GM19043 (cell line): ENCODE results near the gene CYB561D1.
A peak's percentile ranks its signal among the peaks of the same experiment; 100 is the strongest.

Source experiments
- ATAC-seq: cut with Tn5 transposase; IDR thresholded peaks from one replicate; pipeline ENCODE4 v1.9.1; 2021; ENCODE audit warnings: low read depth; ENCODE audit not compliant: unreplicated experiment

The CYB561D1 gene

GRCh38 chr1:109527098-109527811 is 33.4 kb downstream of the CYB561D1 start:
- ATAC-seq, result no peak

- ATAC-seq, result no peak
Measured at GRCh38 chr1:109527846-109528695, 34.2 kb downstream of the CYB561D1 start.

GRCh38 chr1:109528712-109529111 is 34.8 kb downstream of the CYB561D1 start:
- no peak for ATAC-seq

DNA sequence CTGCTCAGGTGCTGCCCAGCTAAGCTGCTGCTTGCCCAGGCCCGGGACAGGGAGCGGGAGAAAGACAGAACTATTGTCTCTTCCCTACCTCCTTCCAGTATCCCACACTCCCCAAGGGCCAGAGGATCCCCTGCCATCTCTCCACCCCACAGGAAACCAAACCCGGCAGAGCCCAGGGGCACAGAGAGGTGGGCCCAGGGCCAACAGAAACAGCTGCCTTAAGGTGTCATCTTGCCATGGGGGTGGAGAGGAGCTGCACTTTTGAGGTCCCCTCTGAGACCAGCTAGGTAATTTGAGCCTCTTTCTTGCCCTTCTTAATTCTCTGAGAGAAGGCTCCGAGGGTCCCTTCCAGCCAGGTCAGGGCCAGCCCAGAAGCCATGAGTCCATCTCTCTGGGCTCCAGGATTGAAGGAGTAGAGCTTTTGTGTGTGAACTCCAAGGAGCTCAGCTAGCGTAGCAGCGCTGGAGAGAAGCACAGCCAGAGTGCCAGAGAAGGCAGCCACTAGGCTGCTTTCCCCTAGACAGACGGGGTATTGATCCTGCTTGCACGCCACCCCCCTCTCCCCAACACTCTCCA is 36.1 kb downstream of the CYB561D1 start:
- ATAC-seq, result no peak

GRCh38 chr1:109530457-109531087 is 36.7 kb downstream of the CYB561D1 start:
- ATAC-seq, result no peak

DNA sequence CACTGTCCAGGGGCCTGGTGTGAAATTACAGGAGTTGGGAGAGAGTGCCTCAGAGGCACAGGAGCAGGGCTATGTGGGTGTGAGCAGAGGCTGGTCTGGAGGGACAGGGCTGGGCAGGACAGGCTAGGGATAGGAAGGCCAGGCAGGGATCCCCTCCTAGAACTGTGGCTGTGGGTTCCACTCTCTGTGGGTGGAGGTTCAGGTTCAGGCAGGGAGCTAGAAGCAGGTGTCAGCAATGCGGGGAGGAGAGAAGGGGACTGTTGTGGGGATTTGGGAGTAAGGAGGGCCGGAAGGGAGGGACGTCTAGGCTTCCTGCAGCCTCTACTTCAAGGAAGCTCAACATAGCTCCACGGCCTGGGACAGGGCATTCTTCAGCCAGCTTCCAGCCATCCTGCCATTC is 37.5 kb downstream of the CYB561D1 start:
- no peak for ATAC-seq

GRCh38 chr1:109531826-109532364 is 38.0 kb downstream of the CYB561D1 start:
- no peak for ATAC-seq

- ATAC-seq, result peak; percentile 72
Measured at GRCh38 chr1:109532365-109533136, 38.7 kb downstream of the CYB561D1 start.

DNA sequence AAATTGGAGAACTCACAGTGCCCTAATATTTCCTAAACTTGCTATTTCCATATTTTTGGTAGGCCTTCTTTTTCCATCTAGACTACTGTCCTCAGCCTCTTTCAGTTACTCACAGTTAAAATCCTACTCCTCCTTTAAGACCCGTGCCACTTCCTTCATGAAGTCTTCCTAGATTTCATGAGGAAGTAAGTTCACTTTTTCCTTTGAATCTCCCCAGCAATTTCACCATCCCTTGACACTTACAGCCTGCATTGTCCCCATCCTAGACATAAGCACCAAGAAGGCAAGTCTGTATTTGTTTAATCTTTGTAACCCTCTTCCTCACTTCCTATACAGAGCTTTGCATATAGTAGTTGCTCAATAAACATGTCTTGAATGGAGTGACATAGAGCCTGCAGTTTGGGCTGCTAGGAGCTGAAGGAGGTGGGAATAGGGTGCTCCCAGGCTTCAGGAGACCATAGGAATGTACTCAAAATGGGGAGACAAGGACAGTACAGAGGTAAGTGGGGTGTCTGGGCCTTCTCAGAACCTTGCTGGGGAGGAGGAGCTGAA is 40.5 kb downstream of the CYB561D1 start:
- ATAC-seq, result no peak

DNA sequence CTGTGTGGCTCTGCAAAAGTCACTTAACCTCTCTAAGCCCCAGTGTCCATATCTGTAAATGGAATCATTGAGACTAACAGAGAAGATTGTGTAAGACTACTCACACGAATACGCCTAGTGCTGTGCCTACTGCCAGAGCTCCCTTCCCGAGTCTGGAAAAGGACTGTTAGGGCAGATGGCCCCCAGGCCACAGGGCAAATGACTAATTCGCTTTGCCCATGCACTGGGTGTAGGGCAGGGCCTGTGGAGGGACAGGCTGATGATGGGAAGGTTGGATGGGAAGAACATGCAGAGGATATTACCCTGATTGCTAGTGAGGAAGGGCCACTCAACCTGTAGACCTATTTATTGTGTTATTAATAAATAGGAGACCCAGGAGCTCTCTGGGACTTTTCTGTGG is 41.6 kb downstream of the CYB561D1 start:
- ATAC-seq, result no peak

DNA sequence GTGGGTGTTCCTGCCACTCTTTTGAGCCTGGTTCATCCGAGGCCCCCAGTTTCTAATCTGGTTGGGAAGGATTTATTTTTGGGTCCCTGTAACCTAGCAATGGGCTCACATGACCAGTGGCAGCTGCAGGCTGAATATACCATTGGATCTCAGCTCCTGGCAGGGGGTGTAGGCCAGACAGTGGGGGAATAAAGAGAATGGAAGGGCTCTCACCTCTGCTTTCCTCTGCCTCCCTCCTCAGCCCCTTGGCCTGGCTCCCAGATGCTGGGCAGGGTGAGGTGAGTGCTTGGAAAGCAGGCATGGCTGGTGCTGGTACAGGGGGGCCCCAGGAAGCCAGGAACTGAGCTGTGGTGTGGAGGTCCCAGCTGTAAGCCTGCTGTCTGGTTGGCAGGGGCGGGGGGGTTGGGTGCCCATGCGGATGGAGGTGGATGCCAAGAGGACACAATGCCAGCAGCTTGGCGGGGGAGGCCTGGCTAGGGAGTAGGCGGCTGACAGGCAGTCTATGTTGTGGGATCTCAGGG is 42.1 kb downstream of the CYB561D1 start:
- no peak for ATAC-seq

DNA sequence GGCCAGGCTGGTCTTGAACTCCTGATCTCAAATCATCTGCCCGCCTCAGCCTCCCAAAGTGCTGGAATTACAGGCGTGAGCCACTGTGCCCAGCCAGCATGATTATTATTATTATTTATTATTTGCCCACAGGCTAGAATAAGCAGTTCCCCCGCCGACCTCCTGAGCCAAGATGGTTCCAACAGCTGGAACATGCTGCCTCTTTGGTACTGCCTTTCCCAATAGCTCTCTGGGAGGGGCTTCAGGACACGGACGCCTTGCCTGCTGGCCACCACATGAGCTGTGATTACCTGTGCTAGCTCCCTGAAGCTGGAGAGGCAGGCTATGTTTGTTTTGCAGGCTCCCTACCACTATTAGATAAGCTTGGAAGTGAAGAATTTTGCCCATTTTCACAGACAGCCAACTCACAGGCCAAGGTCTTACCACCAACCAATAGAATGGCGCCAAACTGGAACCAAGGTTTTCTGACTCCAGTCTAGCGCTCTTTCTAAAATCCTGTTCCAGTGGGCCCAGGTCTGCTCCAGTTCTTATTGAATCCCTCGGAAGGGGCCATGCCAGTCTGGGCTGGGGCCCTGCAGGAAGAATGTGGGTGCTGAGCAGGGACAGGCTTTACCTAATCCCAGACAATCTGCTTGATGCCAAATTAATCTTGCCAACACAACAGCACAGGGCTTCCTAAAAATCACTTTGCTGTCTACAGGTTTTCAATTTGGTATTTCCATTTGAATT is 43.7 kb downstream of the CYB561D1 start:
- ATAC-seq, result no peak

DNA sequence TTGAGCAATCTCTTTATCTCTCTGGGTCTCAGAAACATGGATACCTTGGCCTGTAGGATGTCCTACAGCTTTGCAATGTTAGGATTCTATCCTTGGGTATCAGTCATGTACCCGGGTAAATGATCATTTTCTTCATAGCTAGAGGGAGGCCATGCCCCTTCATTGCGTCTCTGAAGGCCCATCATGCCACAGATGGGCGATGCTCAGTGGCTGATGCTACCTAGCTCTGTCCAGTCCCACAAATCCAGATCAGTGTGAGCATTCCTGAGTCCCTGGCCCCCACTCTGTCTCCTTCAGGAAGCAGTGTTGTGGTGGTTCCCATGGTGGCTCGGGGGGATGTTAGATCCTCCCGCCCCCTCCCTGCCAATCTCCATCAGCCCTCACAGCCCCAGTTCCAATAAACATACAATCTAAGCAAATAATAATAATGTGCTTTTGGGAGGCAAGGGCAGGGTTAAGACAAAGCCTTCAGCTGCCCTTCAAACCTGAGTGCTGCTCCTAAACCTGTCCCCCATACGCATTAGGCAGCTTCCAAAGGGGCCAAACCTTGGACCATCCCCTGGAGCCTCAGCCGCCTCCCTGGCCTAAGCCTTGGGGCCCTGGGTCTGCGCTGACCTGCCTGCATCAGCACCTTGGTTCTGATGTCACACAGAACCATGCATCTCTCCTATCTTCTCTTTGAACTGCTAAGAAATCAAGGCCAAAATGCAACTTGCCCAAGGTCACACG is 45.1 kb downstream of the CYB561D1 start:
- ATAC-seq, result no peak

DNA sequence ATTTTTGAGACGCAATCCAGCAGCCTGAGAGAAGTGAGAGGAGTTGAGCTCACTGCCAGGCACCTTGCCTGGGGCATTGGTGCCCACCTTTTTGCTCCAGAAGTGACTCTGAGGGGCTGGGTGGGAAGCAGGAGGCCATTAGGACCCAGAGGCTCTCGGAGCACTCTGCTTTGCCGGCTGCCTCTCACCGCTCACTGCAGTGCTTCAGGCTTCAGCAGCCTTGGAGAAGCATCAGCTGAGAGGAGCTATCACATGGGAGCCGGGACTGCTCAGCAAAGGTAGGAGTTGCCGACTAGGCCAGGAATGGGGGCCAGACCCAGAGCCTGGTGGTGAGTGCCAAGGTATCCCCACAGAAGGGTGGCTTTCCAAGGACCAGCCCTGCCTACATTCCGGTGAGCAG is 45.8 kb downstream of the CYB561D1 start, which contains the start of gene GPR61:
TSS of gene GPR61 (plus strand) at position 197 of the 400 bp plus-strand sequence. CDS start 3,151 bp downstream, outside the sequence.
- ATAC-seq, result no peak

DNA sequence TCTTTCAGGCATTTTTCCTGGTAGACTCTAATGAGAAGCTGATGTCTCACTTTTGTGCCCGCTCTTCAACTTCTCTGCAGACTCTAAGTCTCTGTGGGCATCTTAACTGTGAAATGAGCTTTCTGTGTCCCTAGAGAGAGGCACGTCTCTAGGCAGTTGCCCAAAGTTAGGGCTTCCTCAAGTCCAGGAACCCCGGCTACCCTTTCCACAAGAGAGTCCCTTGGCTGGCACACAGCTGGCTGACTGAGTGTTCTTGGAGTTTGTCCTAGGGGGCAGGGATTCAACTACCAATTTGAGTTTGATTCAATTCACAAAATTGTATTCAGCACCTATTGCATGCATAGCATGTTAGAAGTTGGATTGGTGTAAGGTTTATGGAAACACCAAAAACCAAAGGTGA is 47.2 kb downstream of the CYB561D1 start:
- ATAC-seq, result no peak

DNA sequence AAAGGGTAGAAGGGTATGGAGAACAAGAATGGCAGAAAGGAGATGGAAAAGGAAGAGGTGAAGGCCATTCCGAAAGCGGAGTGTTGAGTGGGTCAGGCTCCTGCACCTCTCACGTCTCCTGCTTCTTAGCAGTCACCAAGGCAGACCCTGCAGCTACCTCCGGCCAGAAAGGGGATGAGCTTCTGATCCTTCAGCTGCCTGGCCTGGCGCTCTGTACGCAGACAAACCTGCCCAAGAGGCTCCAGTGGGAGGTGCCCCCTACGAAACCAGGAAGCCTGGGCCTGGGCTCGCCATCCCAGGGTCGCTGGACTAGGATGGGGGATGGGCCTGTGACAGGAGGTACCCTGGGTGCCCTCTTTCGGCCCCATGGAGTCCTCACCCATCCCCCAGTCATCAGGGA is 48.8 kb downstream of the CYB561D1 start:
- no peak for ATAC-seq

DNA sequence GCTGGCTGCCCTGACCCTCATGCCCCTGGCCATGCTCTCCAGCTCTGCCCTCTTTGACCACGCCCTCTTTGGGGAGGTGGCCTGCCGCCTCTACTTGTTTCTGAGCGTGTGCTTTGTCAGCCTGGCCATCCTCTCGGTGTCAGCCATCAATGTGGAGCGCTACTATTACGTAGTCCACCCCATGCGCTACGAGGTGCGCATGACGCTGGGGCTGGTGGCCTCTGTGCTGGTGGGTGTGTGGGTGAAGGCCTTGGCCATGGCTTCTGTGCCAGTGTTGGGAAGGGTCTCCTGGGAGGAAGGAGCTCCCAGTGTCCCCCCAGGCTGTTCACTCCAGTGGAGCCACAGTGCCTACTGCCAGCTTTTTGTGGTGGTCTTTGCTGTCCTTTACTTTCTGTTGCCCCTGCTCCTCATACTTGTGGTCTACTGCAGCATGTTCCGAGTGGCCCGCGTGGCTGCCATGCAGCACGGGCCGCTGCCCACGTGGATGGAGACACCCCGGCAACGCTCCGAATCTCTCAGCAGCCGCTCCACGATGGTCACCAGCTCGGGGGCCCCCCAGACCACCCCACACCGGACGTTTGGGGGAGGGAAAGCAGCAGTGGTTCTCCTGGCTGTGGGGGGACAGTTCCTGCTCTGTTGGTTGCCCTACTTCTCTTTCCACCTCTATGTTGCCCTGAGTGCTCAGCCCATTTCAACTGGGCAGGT is 49.5 kb downstream of the CYB561D1 start:
- no peak for ATAC-seq
